HUDEP-2 (cell line): Measurements from ENCODE around the gene MAMDC4.
"Not testable (repeated sequence)": the region's sequence is repeated elsewhere in the genome, so short reads cannot be mapped to it uniquely, and the experiment has no call there.

Experiments used
- DNase-seq, 76 experiments: peaks; one replicate each; lab custom pipeline; 2025; ENCODE audit not compliant: unreplicated experiment in 76 of 76; lab: John Stamatoyannopoulos, UW

The MAMDC4 gene

DNA sequence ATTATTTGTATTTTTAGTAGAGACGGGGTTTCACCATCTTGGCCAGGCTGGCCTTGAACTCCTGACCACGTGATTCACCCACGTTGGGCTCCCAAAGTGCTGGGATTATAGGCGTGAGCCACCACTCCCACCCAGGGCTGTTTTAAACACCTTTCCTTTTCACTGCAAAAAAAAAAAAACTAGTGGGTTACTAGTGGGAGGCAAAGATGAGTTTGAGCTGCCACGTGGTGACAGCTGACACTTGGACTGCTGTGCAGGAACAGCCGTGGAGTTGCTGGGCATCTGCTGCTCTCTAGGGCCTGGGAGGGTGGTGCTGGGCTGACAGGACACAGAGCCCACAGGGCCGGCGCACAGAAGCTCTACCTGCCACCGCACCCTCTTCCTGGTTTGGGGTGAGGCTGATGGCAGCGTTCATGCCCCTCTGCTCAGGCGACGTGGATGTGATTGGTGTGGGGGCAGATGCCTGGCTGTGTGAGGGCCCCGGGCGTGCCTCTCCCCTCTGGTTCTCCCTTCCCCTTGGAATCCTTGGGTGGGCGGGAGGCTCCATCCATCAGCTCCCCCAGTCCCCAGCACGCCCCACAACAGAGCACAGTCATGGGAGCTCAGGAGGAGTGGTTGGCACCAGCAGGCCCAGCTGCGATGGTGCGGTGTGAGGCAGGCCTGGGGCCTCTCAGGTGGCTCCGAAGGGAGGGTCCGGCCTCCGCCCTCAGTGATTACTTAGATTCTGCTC, 27.5 kb upstream of the MAMDC4 start:
- DNase-seq = no peak

DNA sequence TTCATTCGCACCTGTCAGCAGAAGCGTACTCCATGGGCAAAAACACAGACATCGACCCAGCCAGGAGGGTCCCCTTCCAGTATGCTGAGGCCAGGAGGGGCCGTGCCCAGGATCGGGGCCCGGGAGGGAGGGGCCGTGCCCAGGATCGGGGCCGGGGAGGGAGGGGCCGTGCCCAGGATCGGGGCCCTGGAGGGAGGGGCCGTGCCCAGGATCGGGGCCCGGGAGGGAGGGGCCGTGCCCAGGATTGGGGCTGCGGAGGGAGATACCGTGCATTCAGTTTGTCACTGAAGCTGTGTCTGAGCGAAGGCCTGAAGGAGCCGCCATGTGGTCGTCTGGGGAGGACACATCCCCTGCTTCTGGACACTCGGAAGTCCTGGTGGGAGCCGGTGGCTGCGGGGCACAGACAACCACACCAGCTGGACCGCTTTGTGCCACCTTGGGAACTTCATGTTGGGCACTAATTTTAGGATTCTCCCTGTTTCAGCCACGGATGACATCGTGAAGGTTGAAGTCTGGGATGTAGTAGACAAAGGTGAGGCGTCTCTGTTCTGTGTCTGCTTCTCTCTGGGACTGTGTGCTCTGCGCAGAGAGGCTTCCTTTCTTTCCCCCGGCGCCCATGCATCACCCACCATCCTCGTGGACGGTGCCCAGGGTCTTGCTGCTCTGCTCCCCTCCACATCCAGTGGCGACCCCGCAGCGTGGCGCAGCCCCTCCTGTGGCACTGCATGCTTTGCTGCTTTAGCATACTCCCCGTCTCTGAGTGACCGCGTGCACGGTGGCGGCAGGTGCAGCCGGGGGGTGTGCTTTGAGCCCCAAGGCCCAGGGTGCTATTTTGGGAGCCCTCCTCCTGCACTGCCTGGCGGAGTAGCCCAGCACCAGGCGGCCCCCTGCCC, 26.6 kb upstream of the MAMDC4 start:
- no peak for DNase-seq

DNA sequence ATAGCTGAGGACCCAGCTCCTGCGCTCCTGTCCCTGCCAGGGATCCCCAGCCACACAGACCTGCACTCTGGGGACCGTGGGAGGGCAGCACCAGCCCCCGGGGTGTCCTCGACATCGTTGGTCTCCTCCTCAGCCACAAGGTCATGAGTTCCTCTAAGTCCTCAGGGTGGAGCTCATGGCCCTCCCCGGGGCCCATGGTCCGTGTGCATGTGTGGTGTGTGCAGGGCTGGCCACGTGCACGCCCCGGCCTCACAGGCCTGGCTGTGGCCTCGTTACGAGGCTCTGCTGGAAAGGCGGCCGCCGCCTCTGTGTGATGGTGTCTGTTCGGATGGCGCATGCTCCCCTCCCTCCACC, 26.0 kb upstream of the MAMDC4 start:
- DNase-seq = no peak

DNA sequence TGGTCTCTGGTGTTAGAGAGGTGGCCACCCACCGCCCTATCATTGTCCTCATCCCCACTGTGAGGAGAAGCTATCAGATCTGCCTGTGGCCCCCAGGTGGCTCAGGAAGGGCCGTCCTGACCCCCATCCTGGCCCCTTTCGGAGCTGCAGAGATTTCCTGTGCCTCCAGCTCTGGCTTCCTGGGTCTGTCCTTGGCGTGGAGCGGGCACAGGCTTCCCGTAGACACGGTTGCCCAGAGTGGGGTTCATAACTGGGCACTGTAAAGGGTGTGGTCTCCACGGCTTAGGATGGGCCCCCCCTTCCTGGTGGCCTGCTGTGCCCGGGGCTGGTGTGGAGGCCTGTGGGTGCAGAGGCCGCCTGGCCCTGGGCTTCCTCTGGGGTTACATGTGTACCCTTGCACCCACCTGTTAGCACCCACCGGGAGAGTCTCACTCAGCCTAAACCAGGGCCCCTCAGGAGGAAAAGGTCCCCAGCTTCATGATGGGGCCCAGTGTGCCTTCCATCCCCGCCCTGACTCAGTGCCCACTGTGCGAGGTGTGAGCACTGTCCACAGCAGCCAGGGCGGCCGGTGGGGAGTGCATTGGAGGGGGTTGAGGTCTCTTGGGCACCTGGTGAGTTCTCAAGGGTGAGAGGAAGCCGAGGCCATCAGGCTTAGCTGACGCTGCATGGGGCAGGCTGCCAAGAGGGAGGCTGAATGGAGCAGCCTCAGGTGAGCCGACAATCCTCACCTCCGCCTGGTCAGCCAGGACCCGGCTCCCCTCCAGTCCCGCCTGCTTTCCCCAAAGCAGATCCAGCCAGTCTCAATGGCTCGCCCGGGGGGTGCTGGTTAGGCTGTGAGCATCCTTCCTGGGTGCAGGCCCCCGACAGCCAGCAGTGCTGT, 25.2 kb upstream of the MAMDC4 start:
- no peak for DNase-seq

DNA sequence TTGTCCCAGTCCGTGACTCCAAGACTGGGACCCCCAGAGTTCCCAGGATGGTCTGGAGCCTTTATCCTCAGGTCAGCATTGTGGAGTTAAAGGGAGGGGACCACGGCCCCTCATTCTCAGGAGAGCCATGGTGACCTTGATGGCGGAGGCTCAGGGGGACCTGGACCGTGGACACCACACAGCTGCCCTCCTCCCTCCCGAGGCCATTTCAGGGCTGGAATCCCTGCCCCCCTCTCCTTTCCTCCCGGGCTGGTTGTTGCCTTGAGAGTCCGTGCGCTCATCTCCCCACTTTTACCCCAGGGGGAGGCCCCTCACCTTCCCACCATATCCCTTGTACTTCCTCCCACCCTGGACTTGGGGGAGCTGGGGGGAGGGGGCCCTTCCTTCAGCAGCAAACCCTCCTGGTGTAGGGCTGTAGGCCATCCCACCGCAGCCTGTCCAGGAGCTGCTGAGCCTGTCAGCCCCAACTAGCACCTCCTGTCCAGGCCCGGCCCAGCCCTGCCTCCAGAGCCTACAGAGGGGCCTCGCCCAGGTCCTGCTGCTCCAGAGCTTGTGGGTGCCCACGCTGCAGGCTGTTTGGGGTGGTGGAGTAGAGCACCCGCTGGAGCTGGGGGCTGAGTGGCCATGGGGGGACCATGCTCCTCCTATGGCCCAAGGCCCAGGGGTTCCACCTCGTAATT, 24.2 kb upstream of the MAMDC4 start:
- DNase-seq = no peak

DNA sequence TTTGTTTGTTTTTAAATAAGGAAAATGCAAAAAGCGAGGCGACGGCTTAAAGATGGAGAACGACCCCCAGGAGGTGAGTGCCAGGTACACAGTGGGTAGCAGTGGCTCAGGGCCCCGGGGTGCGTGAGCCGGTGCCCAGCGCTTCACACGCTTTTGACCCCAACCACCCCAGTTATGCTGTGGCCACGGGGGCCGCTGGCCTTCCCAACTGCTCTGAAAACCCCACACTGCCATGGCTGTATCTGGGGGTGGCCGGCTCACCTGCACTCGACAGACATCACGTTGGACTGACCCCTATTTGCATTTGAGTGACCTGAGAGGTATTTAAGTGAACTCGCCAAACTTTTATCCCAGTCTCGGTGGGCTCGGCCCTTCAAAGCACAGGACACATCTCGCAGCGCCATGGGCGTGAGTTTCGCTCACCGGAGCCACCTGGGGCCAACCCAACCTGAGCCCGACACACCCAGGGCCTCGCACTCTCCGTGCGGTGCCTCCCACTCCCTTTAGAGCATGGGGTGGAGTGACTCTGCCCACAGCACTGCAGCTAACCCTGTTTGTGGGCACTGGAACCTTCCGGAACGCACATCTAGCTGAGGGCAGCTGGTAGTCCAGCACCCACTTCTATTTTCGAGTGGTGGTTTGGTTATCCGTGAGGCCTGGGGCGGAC, 23.5 kb upstream of the MAMDC4 start:
- DNase-seq = no peak

DNA sequence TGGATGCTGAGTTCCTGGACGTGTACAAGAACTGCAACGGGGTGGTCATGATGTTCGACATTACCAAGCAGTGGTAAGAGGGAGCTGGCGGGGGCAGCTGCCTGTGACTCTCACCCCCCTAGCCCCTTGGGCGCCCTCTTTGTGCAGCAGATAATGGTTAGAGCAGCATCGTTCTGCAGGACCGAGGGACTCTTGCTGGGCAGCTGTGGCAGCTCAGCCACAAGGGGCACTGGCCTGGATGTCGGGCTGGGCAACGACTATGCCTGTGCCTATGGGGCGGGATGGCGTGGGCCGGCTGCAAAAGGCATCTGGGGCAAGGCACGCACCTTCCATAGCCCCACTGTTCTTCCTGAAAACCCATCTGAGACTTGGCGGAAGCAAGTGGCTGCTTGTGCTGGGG, 22.7 kb upstream of the MAMDC4 start:
- no peak for DNase-seq

DNA sequence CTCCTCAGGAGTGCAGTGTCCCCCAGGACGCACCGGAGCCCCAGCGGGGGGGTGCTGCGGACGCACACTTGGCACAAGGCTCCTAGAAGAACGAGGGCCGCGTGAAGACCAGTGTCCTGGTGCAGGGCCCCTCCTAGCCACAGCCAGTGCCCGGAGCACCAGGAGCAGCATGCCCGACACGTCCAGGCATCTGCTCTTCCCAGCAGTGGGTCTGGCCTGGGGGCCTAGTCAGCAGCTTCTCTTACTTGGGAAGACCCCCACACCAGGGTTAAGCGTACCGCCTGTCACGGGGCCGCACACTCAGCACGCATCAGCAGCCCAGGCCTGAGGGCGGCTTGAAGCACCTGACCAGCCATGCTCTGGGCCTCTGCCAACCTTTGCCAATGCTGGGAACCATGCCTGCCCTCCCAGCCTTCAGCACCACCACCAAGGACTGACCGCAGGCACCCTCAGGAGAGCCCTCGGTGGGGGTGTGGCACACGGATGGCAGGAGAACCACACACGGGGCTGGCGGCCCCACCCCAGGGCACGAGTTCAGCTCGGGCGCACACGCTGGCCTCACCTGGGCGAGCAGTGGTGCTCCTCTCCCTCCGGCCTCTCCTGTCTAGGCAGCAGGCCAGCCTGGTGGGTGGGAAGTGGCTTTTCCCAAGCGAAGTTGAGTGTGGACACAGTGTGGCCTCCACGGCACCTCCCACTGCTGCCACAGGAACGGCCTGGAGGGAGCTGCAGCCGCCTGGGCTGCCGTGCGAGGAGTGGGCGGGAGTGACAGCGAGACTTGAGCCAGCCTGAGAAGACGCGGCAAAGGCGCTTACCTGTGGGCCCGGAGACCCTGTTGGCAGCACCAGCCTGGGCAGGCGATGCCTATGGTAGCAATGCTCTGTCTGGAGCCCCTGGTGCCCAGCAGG, 21.9 kb upstream of the MAMDC4 start:
- no peak for DNase-seq

DNA sequence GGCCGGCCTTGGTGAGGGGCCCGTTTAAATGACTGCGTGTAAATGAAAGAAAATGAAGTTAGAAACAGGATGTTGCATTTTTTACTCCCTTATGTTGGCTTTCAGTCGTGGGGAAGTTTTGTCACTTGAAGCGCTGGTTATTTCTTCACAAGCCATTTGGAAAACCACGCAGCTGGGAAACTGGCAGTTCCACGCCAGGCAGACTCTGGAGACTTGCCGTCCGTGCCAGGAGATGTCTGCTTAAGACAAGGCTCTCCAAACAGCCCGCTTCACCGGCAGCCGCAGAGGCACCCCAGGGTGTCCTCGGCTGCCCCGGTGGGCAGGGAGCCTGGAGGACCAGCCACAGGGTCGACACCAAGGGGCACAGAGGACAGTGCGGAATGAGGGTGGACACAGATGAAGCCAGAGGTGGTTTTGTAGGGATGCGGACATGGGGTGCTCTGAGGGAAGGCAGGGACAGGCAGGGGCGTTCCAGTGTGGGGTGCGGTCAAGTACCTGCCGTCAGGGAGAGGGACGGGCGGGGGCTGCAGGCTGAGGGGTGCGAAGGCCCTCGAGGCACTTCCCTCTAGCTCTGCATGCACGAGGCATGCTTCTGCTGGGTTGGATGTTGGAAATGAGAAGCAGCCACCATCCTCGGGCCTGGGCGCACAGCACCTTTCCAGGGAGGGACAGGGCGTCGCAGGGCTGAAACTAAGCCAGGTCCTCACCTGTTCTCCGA, 21.0 kb upstream of the MAMDC4 start:
- no peak for DNase-seq

DNA sequence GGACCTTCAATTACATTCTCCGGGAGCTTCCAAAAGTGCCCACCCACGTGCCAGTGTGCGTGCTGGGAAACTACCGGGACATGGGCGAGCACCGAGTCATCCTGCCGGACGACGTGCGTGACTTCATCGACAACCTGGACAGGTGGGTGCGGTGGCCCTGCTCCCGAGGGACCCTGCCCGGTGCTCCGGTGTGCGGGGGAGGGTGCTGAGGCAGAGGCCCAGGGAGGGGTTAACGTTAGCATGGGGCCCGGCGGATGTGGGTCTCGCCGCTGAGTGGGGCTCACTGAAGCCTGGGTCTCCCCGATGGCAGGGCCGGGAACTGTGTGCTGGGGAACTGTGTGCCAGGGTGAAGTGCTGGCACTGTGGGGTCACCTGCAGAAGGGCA, 20.4 kb upstream of the MAMDC4 start:
- DNase-seq = no peak

DNA sequence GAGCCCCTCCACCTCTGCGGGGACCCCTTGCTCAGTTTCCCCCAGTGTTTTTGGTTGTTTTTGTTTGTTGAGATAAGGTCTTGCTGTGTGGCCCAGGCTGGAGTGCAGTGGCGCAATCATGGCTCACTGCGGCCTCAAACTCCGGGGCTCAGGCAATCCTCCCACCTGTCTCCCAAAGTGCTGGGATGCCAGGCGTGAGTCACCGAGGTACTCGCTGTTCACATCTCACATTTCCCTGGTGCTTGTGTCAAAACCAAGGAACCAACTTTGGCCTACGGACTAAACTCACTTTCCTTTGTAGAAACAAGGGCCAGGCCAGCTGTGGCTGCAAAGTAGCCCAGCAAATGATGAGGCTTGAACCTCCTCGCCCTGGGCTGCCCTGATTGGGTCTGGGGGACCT, 19.6 kb upstream of the MAMDC4 start:
- no peak for DNase-seq

DNA sequence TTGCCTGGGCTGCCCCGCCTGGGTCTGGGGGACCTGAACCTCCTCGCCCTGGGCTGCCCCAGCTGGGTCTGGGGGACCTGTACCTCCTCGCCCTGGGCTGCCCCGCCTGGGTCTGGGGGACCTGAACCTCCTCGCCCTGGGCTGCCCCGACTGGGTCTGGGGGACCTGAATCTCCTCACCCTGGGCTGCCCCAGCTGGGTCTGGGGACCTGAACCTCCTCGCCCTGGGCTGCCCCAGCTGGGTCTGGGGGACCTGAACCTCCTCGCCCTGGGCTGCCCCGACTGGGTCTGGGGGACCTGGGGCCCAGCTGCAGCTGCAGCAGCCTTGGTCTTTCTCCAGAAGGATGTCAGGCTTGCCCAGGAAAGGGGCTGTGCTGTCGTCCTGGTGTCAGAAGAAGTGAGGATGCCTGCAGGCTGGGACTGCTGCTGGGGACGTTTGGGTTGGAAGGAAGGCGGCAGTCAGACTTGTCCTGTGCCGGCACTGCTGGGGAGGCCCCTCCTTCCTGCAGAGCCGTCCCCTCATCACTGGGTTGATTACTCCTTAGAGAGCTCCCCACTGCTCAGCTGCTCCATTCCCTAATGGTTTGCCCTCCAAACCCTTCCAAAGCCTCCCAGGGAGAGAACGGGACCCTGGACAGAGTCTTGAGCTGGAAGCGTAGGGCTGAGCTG, 18.6 kb upstream of the MAMDC4 start:
- not testable (repeated sequence) for DNase-seq

DNA sequence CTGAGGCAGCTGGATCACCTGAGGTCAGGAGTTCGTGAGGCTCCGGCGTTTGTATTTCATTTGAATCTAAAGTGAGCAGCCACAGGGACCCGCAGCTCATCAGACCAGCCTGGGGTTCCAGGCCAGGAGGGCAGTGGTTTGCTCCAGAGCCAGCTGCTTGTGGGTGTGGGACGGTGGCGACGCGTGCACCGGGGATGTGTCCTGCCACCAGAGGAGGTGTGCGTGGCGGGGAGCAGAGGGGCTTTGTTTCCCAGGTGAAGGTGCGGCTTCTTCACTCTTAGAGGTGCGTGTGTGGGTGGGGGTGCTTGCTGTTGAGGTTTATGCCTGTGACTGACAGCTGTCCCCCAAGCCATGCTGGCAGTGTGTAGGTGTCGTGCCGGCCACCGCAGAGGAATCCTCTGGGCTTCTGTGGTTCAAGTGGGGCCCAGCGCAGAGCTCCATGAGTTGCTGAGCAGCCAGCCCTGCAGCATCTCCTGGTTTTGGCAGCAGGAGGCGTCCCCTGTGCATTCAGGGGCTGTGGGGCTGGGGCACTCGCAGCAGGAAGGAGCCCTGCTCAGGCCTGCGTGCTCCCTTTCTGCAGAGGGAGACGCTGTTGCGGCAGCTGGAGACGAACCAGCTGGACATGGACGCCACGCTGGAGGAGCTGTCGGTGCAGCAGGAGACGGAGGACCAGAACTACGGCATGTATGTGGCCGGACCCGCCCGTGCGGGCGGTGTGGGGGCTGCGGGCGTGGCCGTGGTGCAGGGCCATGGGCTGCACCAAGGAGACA, 16.8 kb upstream of the MAMDC4 start:
- DNase-seq = no peak

DNA sequence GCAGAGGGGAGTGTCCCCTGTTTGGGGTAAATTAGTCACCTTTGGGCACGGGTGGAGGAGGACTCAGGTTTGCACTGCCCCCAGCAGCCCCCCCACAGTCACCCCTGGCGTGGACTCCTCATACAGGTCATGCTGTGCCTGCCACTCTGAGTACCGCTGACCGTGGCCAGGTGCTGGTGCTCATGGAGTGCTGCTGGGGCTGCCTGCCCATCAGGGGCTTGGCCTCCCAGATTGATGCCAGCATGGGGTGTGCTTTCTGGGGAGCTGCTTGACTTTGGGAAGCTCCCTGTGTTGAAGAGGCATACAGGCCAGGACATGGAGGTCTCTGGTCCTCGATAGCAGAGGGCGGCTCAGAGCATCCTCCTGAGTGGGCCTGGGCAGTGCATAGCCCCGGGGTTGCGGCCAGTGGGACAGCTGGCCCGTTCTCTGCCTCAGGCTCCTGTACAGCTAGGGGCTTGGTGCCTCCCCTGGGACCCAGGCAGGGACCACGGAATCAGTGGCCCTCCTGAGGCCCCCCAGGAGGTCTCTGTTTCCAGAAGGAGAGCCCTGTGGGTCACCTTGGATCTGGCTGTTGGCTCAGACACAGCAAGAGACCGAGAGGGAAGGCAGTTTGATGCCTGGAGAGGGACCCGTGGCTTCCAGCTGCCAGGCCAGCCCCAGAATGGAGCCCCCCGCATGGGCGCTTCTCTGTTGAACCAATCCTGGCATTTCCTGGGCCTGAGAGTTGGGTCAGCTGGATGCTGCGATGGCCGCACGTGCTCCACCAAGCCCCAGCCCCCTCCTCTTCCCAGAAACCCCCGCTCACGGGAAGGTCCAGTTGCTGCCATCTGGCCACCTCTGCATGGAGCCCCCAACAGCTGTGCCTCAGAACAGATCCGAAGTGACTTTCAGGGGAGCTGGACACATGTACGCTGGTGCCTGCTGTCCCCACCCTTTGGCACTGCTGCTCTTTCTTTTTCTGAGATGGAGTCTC, 15.9 kb upstream of the MAMDC4 start:
- no peak for DNase-seq

DNA sequence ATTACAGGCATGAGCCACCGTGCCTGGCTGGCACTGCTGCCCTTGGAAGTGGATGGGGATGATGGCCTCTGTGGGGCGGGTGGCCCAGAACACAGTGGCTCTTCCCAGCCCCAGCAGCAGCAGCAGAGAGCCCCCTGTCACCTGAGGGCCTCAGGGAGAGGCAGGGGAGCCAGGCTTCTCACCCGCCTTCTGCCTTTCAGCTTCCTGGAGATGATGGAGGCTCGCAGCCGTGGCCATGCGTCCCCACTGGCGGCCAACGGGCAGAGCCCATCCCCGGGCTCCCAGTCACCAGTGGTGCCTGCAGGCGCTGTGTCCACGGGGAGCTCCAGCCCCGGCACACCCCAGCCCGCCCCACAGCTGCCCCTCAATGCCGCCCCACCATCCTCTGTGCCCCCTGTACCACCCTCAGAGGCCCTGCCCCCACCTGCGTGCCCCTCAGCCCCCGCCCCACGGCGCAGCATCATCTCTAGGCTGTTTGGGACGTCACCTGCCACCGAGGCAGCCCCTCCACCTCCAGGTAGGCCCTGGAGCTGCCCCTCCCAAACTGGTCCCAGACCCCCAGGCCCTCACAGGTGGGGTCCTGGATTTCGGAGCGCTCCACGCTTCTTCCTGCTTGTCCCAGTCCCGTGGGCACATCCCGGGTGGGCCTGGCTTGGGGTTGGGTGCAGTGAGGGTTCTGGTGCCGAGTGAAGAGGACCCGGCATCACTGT, 14.8 kb upstream of the MAMDC4 start:
- DNase-seq = no peak
